ENCODE results near the gene EML1. TPM values are rescaled to one million over a fixed set of nuclear protein-coding genes. Genes with fewer than 3 reads are reported as not detected.

Gene EML1
- total RNA-seq, 1 experiment from 2014 or later, result 16.1 TPM

- no peak overlapping the region for H3K4me3 Mint-ChIP-seq
- H3K9me3 Mint-ChIP-seq, result peaks cover 28% of the 10 kb centered on the region
- H3K27me3 Mint-ChIP-seq (ENCODE audit: low read depth), result no peaks in the 10 kb centered on the region
- peaks cover 10% of the 10 kb centered on the region for H3K36me3 Mint-ChIP-seq
- no peak for ATAC-seq
- no peaks in the 10 kb centered on the region for H3K4me1 Mint-ChIP-seq
- DNase-seq (ENCODE audit: low spot score), result no peak
- ChIA-PET CTCF (no interaction called here), POLR2A (no interaction called here)
- no peak for TF ChIP-seq GABPB1 (CRISPR knock-in tag; IDR thresholded peaks at IDR 0.05)
- TF ChIP-seq FOXJ3 (CRISPR knock-in tag; IDR thresholded peaks at IDR 0.05; ENCODE audit: borderline replicate concordance), result no peak
- TF ChIP-seq E2F5 (CRISPR knock-in tag; IDR thresholded peaks at IDR 0.05), result no peak
- TF ChIP-seq TEAD4 (CRISPR knock-in tag; IDR thresholded peaks at IDR 0.05), result no peak
- no peak for TF ChIP-seq USF1 (CRISPR knock-in tag; IDR thresholded peaks at IDR 0.05)
- no peak for TF ChIP-seq NFYB (CRISPR knock-in tag; conservative IDR thresholded peaks at IDR 0.05; ENCODE audit: low read depth)
- TF ChIP-seq ZSCAN18 (CRISPR knock-in tag; IDR thresholded peaks at IDR 0.05), result no peak
- no peak for TF ChIP-seq NFATC4 (CRISPR knock-in tag; IDR thresholded peaks at IDR 0.05)
- no peak for TF ChIP-seq JUN (CRISPR knock-in tag; IDR thresholded peaks at IDR 0.05)
- TF ChIP-seq ZNF512 (CRISPR knock-in tag; IDR thresholded peaks at IDR 0.05; ENCODE audit: borderline replicate concordance), result no peak
- no peak for TF ChIP-seq ZNF396 (CRISPR knock-in tag; IDR thresholded peaks at IDR 0.05; ENCODE audit: borderline replicate concordance)
- TF ChIP-seq ZNF425 (CRISPR knock-in tag; conservative IDR thresholded peaks at IDR 0.05), result no peak
- no peak for TF ChIP-seq JAZF1 (CRISPR knock-in tag; IDR thresholded peaks at IDR 0.05)
- no peak for TF ChIP-seq ELF4 (CRISPR knock-in tag; IDR thresholded peaks at IDR 0.05; ENCODE audit: low read depth)
- no peak for TF ChIP-seq ZNF219 (CRISPR knock-in tag; IDR thresholded peaks at IDR 0.05; ENCODE audit: borderline replicate concordance)
- TF ChIP-seq RELA (CRISPR knock-in tag; IDR thresholded peaks at IDR 0.05; ENCODE audit: borderline replicate concordance), result no peak
- H3K27ac Mint-ChIP-seq, result no peak overlapping the region
Observed at GRCh38 chr14:99989032-99989431, 195.8 kb downstream of the EML1 start.

- Mint-ChIP-seq H3K27me3 (ENCODE audit: low read depth) (no peaks in the 10 kb centered on the region), H3K27ac (no peak overlapping the region), H3K9me3 (peaks cover 21% of the 10 kb centered on the region), H3K36me3 (peaks cover 10% of the 10 kb centered on the region), H3K4me1 (no peaks in the 10 kb centered on the region; the same call in 1 of the 2 replicates), H3K4me3 (no peak overlapping the region)
- ATAC-seq (no peak), DNase-seq (ENCODE audit: low spot score) (no peak)
- CTCF ChIA-PET, result no interaction called here
- POLR2A ChIA-PET, result interaction anchor here (0.6 kb wide), 1 partner anchor 109 kb away, joined by 4 read pairs; no protein-coding TSS in a partner anchor
- no peak for TF ChIP-seq MYBL2 (CRISPR knock-in tag; IDR thresholded peaks at IDR 0.05)
- no peak for TF ChIP-seq ATF1 (CRISPR knock-in tag; IDR thresholded peaks at IDR 0.05)
- no peak for TF ChIP-seq E2F1 (CRISPR knock-in tag; IDR thresholded peaks at IDR 0.05)
- no peak for TF ChIP-seq ZBTB43 (CRISPR knock-in tag; IDR thresholded peaks at IDR 0.05)
- TF ChIP-seq ATF3 (CRISPR knock-in tag; conservative IDR thresholded peaks at IDR 0.05), result no peak
- no peak for TF ChIP-seq NR1H2 (CRISPR knock-in tag; IDR thresholded peaks at IDR 0.05)
Observed at GRCh38 chr14:99990268-99991170, 197.3 kb downstream of the EML1 start.

Measured in WTC11 (cell line).